GM12878 (cell line): ENCODE measurements around the gene TMEM163. TPM values are rescaled to one million over a fixed set of nuclear protein-coding genes. Genes with fewer than 3 reads are reported as not detected.

Experiments
- ATAC-seq: fragments of 200-7000 bp; cut with Tn5 transposase; 3 replicates; pipeline ENCODE4 v1.9.1; 2020; ENCODE audit warnings: mild to moderate bottlenecking, moderate library complexity
- BruUV-seq: library from RNA; stranded (reverse); fragments of 400-500 nt; replicated peaks from 2 replicates; lab custom pipeline; 2021; lab: Mats Ljungman, UMichigan
- CTCF ChIA-PET: fragments of 300-600 bp; sonication (Branson Sonifier 250); formaldehyde crosslinking; extraction: SDS; loops from one replicate; lab custom pipeline; 2021; ENCODE audit warnings: inconsistent platforms; lab: Yijun Ruan, JAX
- POLR2A ChIA-PET: fragments of 350-600 bp; formaldehyde crosslinking; extraction: SDS; loops from one replicate; lab custom pipeline; 2021; ENCODE audit warnings: inconsistent platforms; lab: Charles Lee
- RAD21 ChIA-PET: fragments of 300-600 bp; sonication (Branson Sonifier 250); formaldehyde crosslinking; loops from one replicate; lab custom pipeline; 2023; ENCODE audit warnings: antibody characterized with exemption; ENCODE audit not compliant: unreplicated experiment; lab: Charles Lee
- SMC1A ChIA-PET: fragments of 300-600 bp; sonication (Branson Sonifier 250); formaldehyde crosslinking; loops from one replicate; lab custom pipeline; 2023; ENCODE audit not compliant: unreplicated experiment, uncharacterized antibody; lab: Charles Lee
- DNase-seq: peaks from one replicate; pipeline ENCODE4 v3.0.0-alpha.2; 2011; ENCODE audit warnings: low read depth, low spot score
- FAIRE-seq: peaks from 3 replicates; lab custom pipeline; 2011; peaks lifted over from hg19 to GRCh38; lab: Jason Lieb, UNC
- H2AFZ ChIP-seq: 2 replicates; pipeline ENCODE4 v1.6.0; 2011; ENCODE audit warnings: low read depth, low read length, control low read depth; ENCODE audit not compliant: control insufficient read depth
- H3K27ac ChIP-seq: 2 replicates; pipeline ENCODE4 v1.5.1; 2011; ENCODE audit warnings: control low read depth; ENCODE audit not compliant: control insufficient read depth, insufficient read depth
- H3K27me3 ChIP-seq, 2 experiments: replicated peaks in 1 of 2; 2 replicates each; pipeline versions ENCODE4 v1.6.0 to v1.6.1; 2011; ENCODE audit warnings: low read length in 1 of 2; ENCODE audit not compliant: control insufficient read depth in 2 of 2, insufficient read depth in 2 of 2
- H3K36me3 ChIP-seq, 2 experiments: 2 replicates each; pipeline ENCODE4 v1.5.1; 2011; ENCODE audit warnings: low read length in 1 of 2; ENCODE audit not compliant: control insufficient read depth in 2 of 2, insufficient read depth in 2 of 2
- H3K4me1 ChIP-seq: 2 replicates; pipeline ENCODE4 v1.6.1; 2011; ENCODE audit warnings: mild to moderate bottlenecking, low read length, moderate library complexity, mixed read lengths; ENCODE audit not compliant: control insufficient read depth, insufficient read depth
- H3K4me2 ChIP-seq: 2 replicates; pipeline ENCODE4 v1.6.0; 2011; ENCODE audit warnings: control low read depth; ENCODE audit not compliant: control insufficient read depth, insufficient read depth
- H3K4me3 ChIP-seq: fragments of 200-600 bp; sonication (generic); 2 replicates; pipeline ENCODE4 v1.5.1; 2016
- H3K79me2 ChIP-seq: 2 replicates; pipeline ENCODE4 v1.6.0; 2011; ENCODE audit warnings: low read length; ENCODE audit not compliant: control insufficient read depth, insufficient read depth
- H3K9ac ChIP-seq: 2 replicates; pipeline ENCODE4 v1.8.0; 2011; ENCODE audit warnings: low read length, control low read depth, mixed read lengths; ENCODE audit not compliant: control insufficient read depth, insufficient read depth
- H3K9me3 ChIP-seq: replicated peaks from 3 replicates; pipeline ENCODE4 v1.5.1; 2011; ENCODE audit warnings: mild to moderate bottlenecking, low read length; ENCODE audit not compliant: control insufficient read depth, insufficient read depth
- H4K20me1 ChIP-seq: 2 replicates; pipeline ENCODE4 v1.6.0; 2011; ENCODE audit not compliant: control insufficient read depth, insufficient read depth
- BHLHE40 ChIP-seq, 2 experiments: fragments of 450-650 bp in 1 of 2; IDR thresholded peaks; 2 replicates each; pipeline ENCODE4 v1.6.1; 2011 to 2017; ENCODE audit warnings: low read depth in 2 of 2, borderline replicate concordance in 1 of 2, improper control_type of control experiment in 1 of 2, low read length in 1 of 2, mild to moderate bottlenecking in 1 of 2
- GABPA ChIP-seq: IDR thresholded peaks from 2 replicates; pipeline ENCODE4 v1.6.1; 2014; ENCODE audit warnings: antibody characterized with exemption, low read depth, mild to moderate bottlenecking, inconsistent platforms
- GATAD2B ChIP-seq: fragments of 450-650 bp; conservative IDR thresholded peaks from 2 replicates; pipeline ENCODE4 v1.6.1; 2017; ENCODE audit warnings: low read depth, mild to moderate bottlenecking, moderate library complexity
- IKZF2 ChIP-seq, 2 experiments: fragments of 450-650 bp; IDR thresholded peaks; 2 replicates each; pipeline ENCODE4 v1.6.1; 2017; ENCODE audit warnings: mild to moderate bottlenecking in 2 of 2, moderate library complexity in 2 of 2
- NFXL1 ChIP-seq: fragments of 450-650 bp; IDR thresholded peaks from 2 replicates; pipeline ENCODE4 v1.6.1; 2017; ENCODE audit warnings: antibody characterized with exemption, mild to moderate bottlenecking, borderline replicate concordance
- NFYB ChIP-seq: IDR thresholded peaks from 2 replicates; pipeline ENCODE4 v1.6.1; 2011; ENCODE audit warnings: low read depth, mild to moderate bottlenecking, low read length, improper control_type of control experiment, moderate library complexity; ENCODE audit not compliant: insufficient read depth
- NR2C1 ChIP-seq: fragments of 450-650 bp; IDR thresholded peaks from 2 replicates; pipeline ENCODE4 v1.6.1; 2017; ENCODE audit warnings: antibody characterized with exemption, mild to moderate bottlenecking, moderate library complexity
- NR2F1 ChIP-seq: fragments of 450-650 bp; conservative IDR thresholded peaks from 2 replicates; pipeline ENCODE4 v1.6.1; 2017; ENCODE audit warnings: mild to moderate bottlenecking
- RUNX3 ChIP-seq: IDR thresholded peaks from 2 replicates; pipeline ENCODE4 v1.6.1; 2012; ENCODE audit warnings: low read length, inconsistent platforms
- SPI1 ChIP-seq: IDR thresholded peaks from 2 replicates; pipeline ENCODE4 v1.6.1; 2011; ENCODE audit warnings: low read depth, mild to moderate bottlenecking, low read length, moderate library complexity, borderline replicate concordance; ENCODE audit not compliant: insufficient read depth
- SUPT20H ChIP-seq: IDR thresholded peaks from 2 replicates; pipeline ENCODE4 v1.6.1; 2011; ENCODE audit warnings: low read depth, mild to moderate bottlenecking, low read length, moderate library complexity, borderline replicate concordance; ENCODE audit not compliant: control insufficient read depth
- WGBS: methylation state at CpG from one replicate; pipeline ENCODE4 v1.1.6; 2016; ENCODE audit warnings: low lambda C conversion rate; ENCODE audit not compliant: insufficient replicate concordance, insufficient coverage; ENCODE audit errors: missing lambda C conversion rate; 5-methylcytosine and 5-hydroxymethylcytosine counted together
- in situ Hi-C: fragments of 300-500 bp; cut with MboI; formaldehyde crosslinking; loops from 9 replicates; pipeline ENCODE4 v1.14.3; 2018; ENCODE audit warnings: mixed read lengths
- intact Hi-C: fragments of 100-400 bp; cut with micrococcal nuclease; formaldehyde crosslinking; loops from one replicate; pipeline ENCODE4 v1.14.2; 2022; ENCODE audit not compliant: unreplicated experiment
- polyA plus RNA-seq, 11 experiments: library from polyadenylated mRNA; depleted of rRNA in 4 of 11; unstranded in 6 of 11; stranded (reverse) in 5 of 11; fragments of >200 nt; fragmentation: Nextera tagmentation in 4 of 11; fragmentation: Illumina TruSeq in 1 of 11; extraction: Ambion mirVana in 4 of 11; extraction: Trizol in 1 of 11; gene quantifications; 1 replicate in 1 of 11; 2 replicates in 10 of 11; pipeline versions ENCODE4 v1.2.1 to v1.2.3, GENCODE V29; 2011 to 2016; ENCODE audit warnings: inconsistent platforms in 2 of 11, missing spikeins in 2 of 11, low read depth in 1 of 11
- total RNA-seq, 4 experiments: library from RNA; depleted of rRNA in 3 of 4; stranded (reverse); fragments of >200 nt in 3 of 4; fragmentation: Illumina TruSeq in 1 of 4; extraction: Trizol in 1 of 4; gene quantifications; 2 replicates each; pipeline versions ENCODE4 v1.2.1 to v1.2.3, GENCODE V29; 2013 to 2021
- TF ChIP-seq, protein P1 (sequence below): IDR thresholded peaks from 2 replicates; pipeline ENCODE4 v1.6.1; 2012; ENCODE audit warnings: mild to moderate bottlenecking, low read depth, low read length
- TF ChIP-seq, protein P2 (sequence below): IDR thresholded peaks from 2 replicates; pipeline ENCODE4 v1.6.1; 2011; ENCODE audit warnings: mild to moderate bottlenecking, low read depth, low read length, moderate library complexity; ENCODE audit not compliant: insufficient replicate concordance
- TF ChIP-seq, protein P3 (sequence below): IDR thresholded peaks from 2 replicates; pipeline ENCODE4 v1.6.1; 2012; ENCODE audit warnings: low read depth, low read length, improper control_type of control experiment
- TF ChIP-seq, protein P4 (sequence below): fragments of 450-650 bp; IDR thresholded peaks from 2 replicates; pipeline ENCODE4 v1.6.1; 2018; ENCODE audit warnings: borderline replicate concordance, mild to moderate bottlenecking; ENCODE audit not compliant: partially characterized antibody

Gene TMEM163
- total and polyA plus RNA-seq, 10 of the 15 experiments (the other 5 are each of a cell fraction or from before 2014, with no cell fraction given): 0.05 to 0.11 (median 0.07) TPM; not detected in 4

DNA sequence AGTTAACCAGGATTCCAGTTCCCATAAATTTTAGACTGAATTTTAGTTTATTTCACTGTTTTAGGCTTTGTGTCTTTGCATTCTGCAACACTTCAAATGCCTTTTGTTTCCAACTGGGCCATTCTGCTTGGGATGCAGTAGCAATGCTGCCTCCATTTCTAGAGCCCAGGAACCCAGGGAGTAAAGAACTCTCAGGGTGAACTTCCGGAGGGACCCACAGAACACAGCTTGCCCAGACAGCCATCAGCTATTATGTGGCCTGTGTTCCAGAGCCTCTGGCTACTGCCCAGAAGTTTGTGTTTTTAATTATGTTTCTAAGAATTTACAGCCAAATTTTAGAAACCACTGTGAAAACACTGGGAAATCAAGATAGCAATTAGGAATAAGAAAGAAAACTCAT, 145.1 kb downstream of the TMEM163 start:
- Histone ChIP-seq H3K4me2 (no peak overlapping the region), H3K27ac (no peak overlapping the region), H2AFZ (no peak overlapping the region), H4K20me1 (no peaks in the 10 kb centered on the region), H3K27me3 (no peaks in the 10 kb centered on the region), H3K4me3 (no peak overlapping the region), H3K36me3 (no peaks in the 10 kb centered on the region), H3K9me3 (no peaks in the 10 kb centered on the region), H3K9ac (no peak overlapping the region), H3K79me2 (no peaks in the 10 kb centered on the region), H3K4me1 (peaks cover 5% of the 10 kb centered on the region; the same call in 1 of the 2 replicates)
- intact Hi-C loops: no loop called here
- POLR2A ChIA-PET: no interaction called here
- in situ Hi-C loops: no loop called here
- TF ChIP-seq, protein P1, sequence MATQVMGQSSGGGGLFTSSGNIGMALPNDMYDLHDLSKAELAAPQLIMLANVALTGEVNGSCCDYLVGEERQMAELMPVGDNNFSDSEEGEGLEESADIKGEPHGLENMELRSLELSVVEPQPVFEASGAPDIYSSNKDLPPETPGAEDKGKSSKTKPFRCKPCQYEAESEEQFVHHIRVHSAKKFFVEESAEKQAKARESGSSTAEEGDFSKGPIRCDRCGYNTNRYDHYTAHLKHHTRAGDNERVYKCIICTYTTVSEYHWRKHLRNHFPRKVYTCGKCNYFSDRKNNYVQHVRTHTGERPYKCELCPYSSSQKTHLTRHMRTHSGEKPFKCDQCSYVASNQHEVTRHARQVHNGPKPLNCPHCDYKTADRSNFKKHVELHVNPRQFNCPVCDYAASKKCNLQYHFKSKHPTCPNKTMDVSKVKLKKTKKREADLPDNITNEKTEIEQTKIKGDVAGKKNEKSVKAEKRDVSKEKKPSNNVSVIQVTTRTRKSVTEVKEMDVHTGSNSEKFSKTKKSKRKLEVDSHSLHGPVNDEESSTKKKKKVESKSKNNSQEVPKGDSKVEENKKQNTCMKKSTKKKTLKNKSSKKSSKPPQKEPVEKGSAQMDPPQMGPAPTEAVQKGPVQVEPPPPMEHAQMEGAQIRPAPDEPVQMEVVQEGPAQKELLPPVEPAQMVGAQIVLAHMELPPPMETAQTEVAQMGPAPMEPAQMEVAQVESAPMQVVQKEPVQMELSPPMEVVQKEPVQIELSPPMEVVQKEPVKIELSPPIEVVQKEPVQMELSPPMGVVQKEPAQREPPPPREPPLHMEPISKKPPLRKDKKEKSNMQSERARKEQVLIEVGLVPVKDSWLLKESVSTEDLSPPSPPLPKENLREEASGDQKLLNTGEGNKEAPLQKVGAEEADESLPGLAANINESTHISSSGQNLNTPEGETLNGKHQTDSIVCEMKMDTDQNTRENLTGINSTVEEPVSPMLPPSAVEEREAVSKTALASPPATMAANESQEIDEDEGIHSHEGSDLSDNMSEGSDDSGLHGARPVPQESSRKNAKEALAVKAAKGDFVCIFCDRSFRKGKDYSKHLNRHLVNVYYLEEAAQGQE: no peak
- TF ChIP-seq IKZF2 (IDR thresholded peaks at IDR 0.05) (no peak), SPI1 (no peak), NR2F1 (no peak), GATAD2B (no peak), GABPA (no peak), NFXL1 (no peak), RUNX3 (no peak), NR2C1 (no peak), SUPT20H (no peak), NFYB (no peak), BHLHE40 (IDR thresholded peaks at IDR 0.05; ENCODE audit: borderline replicate concordance in 1 of 2, low read depth in 2 of 2, low read length in 1 of 2) (no peak)
- TF ChIP-seq, protein P2, sequence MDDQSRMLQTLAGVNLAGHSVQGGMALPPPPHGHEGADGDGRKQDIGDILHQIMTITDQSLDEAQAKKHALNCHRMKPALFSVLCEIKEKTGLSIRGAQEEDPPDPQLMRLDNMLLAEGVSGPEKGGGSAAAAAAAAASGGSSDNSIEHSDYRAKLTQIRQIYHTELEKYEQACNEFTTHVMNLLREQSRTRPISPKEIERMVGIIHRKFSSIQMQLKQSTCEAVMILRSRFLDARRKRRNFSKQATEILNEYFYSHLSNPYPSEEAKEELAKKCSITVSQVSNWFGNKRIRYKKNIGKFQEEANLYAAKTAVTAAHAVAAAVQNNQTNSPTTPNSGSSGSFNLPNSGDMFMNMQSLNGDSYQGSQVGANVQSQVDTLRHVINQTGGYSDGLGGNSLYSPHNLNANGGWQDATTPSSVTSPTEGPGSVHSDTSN: no peak
- TF ChIP-seq, protein P3, sequence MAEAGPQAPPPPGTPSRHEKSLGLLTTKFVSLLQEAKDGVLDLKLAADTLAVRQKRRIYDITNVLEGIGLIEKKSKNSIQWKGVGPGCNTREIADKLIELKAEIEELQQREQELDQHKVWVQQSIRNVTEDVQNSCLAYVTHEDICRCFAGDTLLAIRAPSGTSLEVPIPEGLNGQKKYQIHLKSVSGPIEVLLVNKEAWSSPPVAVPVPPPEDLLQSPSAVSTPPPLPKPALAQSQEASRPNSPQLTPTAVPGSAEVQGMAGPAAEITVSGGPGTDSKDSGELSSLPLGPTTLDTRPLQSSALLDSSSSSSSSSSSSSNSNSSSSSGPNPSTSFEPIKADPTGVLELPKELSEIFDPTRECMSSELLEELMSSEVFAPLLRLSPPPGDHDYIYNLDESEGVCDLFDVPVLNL: no peak
- TF ChIP-seq, protein P4, sequence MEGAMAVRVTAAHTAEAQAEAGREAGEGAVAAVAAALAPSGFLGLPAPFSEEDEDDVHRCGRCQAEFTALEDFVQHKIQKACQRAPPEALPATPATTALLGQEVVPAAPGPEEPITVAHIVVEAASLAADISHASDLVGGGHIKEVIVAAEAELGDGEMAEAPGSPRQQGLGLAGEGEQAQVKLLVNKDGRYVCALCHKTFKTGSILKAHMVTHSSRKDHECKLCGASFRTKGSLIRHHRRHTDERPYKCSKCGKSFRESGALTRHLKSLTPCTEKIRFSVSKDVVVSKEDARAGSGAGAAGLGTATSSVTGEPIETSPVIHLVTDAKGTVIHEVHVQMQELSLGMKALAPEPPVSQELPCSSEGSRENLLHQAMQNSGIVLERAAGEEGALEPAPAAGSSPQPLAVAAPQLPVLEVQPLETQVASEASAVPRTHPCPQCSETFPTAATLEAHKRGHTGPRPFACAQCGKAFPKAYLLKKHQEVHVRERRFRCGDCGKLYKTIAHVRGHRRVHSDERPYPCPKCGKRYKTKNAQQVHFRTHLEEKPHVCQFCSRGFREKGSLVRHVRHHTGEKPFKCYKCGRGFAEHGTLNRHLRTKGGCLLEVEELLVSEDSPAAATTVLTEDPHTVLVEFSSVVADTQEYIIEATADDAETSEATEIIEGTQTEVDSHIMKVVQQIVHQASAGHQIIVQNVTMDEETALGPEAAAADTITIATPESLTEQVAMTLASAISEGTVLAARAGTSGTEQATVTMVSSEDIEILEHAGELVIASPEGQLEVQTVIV: no peak
- ATAC-seq (no peak), FAIRE-seq (no peak), DNase-seq (no peak)
- RAD21 ChIA-PET: no interaction called here
- BruUV-seq: no TSS peak
- 50% methylated on average over 1 of the region's 1 CpG for WGBS
- CTCF ChIA-PET: interaction anchor here (0.5 kb wide), 1 partner anchor 684 kb away, joined by 3 read pairs; no protein-coding TSS in a partner anchor
- SMC1A ChIA-PET: no interaction called here
